GM12801 (cell line): ENCODE measurements around the gene IL17RE.

Experiments used
- TF ChIP-seq, protein P1 (sequence below): IDR thresholded peaks from one replicate; pipeline ENCODE4 v1.5.1; 2011; ENCODE audit warnings: control low read depth; ENCODE audit not compliant: insufficient read length; ENCODE audit errors: extremely low read depth

The IL17RE gene

DNA sequence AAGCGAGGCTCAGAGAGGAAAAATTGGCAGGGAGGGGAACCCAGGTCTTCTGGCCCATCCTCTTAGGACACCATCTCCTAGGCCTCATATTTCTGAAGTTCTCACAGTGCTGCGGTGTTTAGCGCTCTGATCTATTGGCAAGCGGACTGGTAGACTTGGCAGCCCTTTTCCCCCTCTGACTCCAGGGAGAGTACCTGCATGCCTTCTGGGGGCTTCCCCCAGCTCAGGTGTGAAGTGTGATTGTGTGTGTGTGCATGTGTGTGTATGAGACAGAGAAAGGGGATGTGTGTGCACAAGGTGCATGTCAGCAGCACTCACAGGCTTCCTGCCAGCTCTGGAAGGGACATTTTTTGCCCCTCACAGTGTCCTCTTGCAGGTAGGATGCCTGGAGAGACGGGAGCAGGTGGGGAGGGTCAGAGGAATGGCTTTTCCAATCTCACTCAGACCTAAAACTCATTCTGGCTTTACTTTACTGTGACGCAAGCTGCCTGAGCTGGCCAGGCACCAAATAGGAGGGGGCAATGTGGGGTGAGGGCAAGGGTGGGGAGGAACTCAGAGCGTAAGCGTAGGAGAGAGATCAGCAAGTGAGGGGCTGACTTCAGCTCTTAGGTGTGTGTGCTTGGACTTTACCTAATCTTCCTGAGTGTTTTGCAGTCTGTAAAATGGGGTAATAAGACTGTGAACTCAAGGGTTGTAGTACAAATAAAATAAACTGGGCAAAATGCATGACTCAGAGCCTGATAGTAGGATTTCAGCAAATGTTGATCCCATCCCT, 4.0 kb upstream of the IL17RE start:
- TF ChIP-seq, protein P1, sequence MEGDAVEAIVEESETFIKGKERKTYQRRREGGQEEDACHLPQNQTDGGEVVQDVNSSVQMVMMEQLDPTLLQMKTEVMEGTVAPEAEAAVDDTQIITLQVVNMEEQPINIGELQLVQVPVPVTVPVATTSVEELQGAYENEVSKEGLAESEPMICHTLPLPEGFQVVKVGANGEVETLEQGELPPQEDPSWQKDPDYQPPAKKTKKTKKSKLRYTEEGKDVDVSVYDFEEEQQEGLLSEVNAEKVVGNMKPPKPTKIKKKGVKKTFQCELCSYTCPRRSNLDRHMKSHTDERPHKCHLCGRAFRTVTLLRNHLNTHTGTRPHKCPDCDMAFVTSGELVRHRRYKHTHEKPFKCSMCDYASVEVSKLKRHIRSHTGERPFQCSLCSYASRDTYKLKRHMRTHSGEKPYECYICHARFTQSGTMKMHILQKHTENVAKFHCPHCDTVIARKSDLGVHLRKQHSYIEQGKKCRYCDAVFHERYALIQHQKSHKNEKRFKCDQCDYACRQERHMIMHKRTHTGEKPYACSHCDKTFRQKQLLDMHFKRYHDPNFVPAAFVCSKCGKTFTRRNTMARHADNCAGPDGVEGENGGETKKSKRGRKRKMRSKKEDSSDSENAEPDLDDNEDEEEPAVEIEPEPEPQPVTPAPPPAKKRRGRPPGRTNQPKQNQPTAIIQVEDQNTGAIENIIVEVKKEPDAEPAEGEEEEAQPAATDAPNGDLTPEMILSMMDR = no peak

DNA sequence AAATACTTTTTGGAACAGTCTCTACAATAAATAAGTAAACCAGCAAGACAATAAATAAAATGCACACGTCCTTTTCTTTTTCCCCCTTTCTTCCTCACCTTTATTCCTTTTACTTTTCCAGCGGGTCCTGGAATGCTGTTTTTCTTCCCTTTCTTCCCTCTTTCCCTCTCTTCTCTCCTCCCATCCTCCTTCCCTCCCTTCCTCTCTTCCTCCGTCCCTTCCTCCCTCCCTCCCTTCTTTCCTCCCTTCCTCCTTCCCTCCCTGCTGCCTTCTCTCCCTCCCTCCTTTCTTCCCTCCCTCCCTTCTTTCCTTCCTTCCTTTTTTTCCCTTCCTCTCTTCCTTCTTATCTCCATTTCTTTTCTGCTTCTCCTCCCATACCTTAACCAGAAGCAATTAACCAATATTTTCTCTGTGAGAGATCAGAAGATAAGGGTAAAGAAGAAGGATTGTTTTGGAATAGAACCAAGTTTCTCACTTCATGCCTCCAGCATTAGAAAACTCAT, 3.3 kb upstream of the IL17RE start:
- TF ChIP-seq, protein P1 = no peak

DNA sequence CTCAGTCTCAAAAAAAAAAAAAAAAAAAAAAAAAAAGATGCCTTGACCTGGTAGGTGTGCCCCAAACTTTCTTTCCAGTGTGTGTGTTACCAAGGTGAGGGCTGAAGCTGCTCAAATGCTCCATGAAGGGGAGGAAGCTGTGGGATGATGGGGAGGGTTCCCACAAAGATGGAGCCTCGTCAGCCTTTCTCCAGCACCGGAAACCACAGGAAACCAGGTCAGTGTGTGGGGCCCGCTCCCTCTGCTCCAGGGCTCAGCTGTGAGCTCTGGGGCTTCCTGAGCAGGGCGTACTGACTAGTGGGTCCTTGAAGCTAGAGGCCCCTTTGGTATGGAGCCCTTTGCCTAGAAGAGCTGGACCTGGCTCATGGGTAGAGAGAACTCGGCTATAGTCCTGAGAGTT, 681 bp upstream of the IL17RE start:
- TF ChIP-seq, protein P1 = no peak

DNA sequence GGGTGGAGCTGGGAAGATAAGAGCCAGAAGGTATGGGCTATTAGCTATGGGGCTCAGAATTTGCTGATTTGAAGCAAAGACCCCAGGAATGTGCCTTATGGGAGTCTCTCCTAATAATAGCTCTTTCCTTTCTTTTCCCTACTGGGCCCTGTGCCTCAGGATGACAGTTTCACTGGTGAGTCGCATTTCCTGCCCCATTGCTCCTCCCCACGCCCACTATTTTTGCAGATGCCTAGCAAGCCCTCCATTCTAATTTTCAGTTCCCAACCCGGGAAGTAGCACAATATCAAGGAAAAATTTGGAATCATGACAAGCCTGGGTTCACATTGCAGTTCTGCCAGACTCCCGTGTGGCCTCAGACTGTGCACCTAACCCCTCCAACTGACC, 583 bp downstream of the IL17RE start:
- TF ChIP-seq, protein P1 = no peak

DNA sequence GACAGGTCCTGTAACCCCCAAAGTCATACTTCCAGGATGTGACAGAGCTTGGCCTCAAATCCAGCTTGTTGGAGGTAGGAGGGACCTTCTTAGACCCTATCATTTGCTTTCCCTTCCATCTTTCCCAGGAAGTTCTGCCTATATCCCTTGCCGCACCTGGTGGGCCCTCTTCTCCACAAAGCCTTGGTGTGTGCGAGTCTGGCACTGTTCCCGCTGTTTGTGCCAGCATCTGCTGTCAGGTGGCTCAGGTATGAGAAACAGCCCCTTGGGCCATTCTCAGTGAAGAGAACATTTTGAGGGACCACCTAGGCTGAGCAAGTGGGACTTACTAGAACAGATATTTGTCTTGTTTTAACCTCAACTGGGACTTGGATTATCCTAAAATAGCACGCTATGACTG, 1.3 kb downstream of the IL17RE start:
- TF ChIP-seq, protein P1 = no peak

DNA sequence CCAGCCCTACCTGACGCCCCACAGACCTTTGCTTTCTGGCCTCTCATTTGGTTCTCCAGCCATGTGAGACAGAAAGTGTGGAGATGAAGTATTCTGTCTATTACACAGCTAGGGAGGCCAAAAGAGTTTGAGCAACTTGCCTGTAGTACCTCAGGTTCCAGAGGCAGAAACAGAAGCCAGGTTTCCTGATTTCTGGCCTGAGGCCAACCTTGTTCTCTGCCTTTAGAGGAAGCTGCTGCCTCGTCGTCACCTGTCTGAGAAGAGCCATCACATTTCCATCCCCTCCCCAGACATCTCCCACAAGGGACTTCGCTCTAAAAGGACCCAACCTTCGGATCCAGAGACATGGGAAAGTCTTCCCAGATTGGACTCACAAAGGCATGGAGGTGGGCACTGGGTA, 3.8 kb downstream of the IL17RE start:
- TF ChIP-seq, protein P1 = no peak

DNA sequence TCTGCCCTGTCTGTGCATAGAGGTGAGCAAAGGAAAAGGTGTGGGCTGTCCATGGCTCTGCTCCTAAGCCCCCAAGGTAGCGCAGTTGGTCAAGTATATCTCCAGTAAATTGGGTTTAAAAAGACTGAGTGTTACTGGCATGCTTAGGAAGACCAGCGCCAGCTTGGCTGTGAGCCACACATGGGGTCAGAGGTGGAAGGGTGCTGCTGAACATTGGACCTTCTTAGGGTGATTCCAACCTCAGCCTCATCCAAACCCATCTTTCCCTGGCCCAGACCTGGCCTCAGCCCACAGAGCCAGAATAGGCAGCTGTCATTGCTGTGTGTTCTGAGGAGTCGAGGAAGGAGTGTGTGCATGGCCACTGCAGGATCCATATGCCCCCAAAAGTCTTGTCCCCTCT, 5.6 kb downstream of the IL17RE start:
- TF ChIP-seq, protein P1 = no peak
